CD14-positive monocyte (primary cell): ENCODE results near the gene CHI3L1. TPM values are rescaled to one million over a fixed set of nuclear protein-coding genes. Genes with fewer than 3 reads are reported as not detected.

Experiments used
- DNase-seq, 3 donors: peaks; one replicate each; pipeline ENCODE4 v3.0.0-alpha.2; 2011 to 2022
- H2AFZ ChIP-seq: 2 replicates; pipeline ENCODE4 v1.6.0; 2012; ENCODE audit warnings: mild to moderate bottlenecking, low read depth, low read length, inconsistent platforms; ENCODE audit not compliant: insufficient read depth, poor library complexity, severe bottlenecking
- H3K27ac ChIP-seq, 2 donors: 1 replicate in 1 of 2; 2 replicates in 1 of 2; pipeline ENCODE4 v1.5.1; 2012 to 2013; ENCODE audit warnings: low read length in 2 of 2, control low read depth in 1 of 2, inconsistent platforms in 1 of 2, low read depth in 1 of 2, mild to moderate bottlenecking in 1 of 2
- H3K27me3 ChIP-seq, 2 donors: one replicate each; pipeline versions ENCODE4 v1.6.0 to v1.6.1; 2011 to 2013; ENCODE audit warnings: low read length in 2 of 2; ENCODE audit not compliant: control insufficient read depth in 2 of 2, insufficient read depth in 2 of 2
- H3K36me3 ChIP-seq, 2 donors: replicated peaks in 1 of 2; 1 replicate in 1 of 2; 2 replicates in 1 of 2; pipeline versions ENCODE4 v1.5.1 to v1.6.1; 2012 to 2013; ENCODE audit warnings: low read length in 2 of 2, control low read depth in 1 of 2, inconsistent platforms in 1 of 2, mild to moderate bottlenecking in 1 of 2; ENCODE audit not compliant: insufficient read depth in 2 of 2, control insufficient read depth in 1 of 2
- H3K4me1 ChIP-seq, 2 donors: 1 replicate in 1 of 2; 2 replicates in 1 of 2; pipeline versions ENCODE4 v1.5.1 to v1.6.1; 2012 to 2013; ENCODE audit warnings: low read length in 2 of 2, control low read depth in 1 of 2, inconsistent platforms in 1 of 2, mild to moderate bottlenecking in 1 of 2, moderate library complexity in 1 of 2; ENCODE audit not compliant: insufficient read depth in 2 of 2, control insufficient read depth in 1 of 2
- H3K4me2 ChIP-seq: replicated peaks from 2 replicates; pipeline ENCODE3; 2012; ENCODE audit warnings: low read length, moderate library complexity, mild to moderate bottlenecking; ENCODE audit not compliant: poor library complexity, severe bottlenecking; ENCODE audit errors: extremely low read depth
- H3K4me3 ChIP-seq, 3 experiments: fragments of 200-600 bp in 1 of 3; sonication (generic) in 1 of 3; replicated peaks in 1 of 3; 1 replicate in 2 of 3; 2 replicates in 1 of 3; pipeline ENCODE4 v1.5.1; 2011 to 2013; ENCODE audit warnings: low read length in 3 of 3, mild to moderate bottlenecking in 3 of 3, control low read depth in 2 of 3, low read depth in 2 of 3, inconsistent platforms in 1 of 3, moderate library complexity in 1 of 3
- H3K79me2 ChIP-seq: 2 replicates; pipeline ENCODE4 v1.6.0; 2012; ENCODE audit warnings: mild to moderate bottlenecking, control low read depth, inconsistent platforms, low read length, moderate library complexity; ENCODE audit not compliant: insufficient read depth
- H3K9ac ChIP-seq: 2 replicates; pipeline ENCODE4 v1.6.0; 2017; ENCODE audit warnings: low read length, mild to moderate bottlenecking; ENCODE audit not compliant: insufficient read depth, poor library complexity, severe bottlenecking
- H3K9me3 ChIP-seq, 2 donors: replicated peaks in 1 of 2; 1 replicate in 1 of 2; 2 replicates in 1 of 2; pipeline versions ENCODE4 v1.5.1 to v1.6.1; 2012 to 2013; ENCODE audit warnings: low read length in 2 of 2, control low read depth in 1 of 2; ENCODE audit not compliant: control insufficient read depth in 1 of 2, insufficient read depth in 1 of 2
- H4K20me1 ChIP-seq: 2 replicates; pipeline ENCODE4 v1.6.0; 2012; ENCODE audit warnings: mild to moderate bottlenecking, low read length, control low read depth, moderate library complexity; ENCODE audit not compliant: insufficient read depth
- H3K27ac Mint-ChIP-seq, 7 donors: one replicate each; pipeline ENCODE4 v1.8.0; 2020; ENCODE audit warnings: mild to moderate bottlenecking in 7 of 7, mixed read lengths in 7 of 7, moderate library complexity in 6 of 7, inconsistent platforms in 2 of 7
- H3K27me3 Mint-ChIP-seq, 3 donors: one replicate each; pipeline ENCODE4 v1.8.0; 2021 to 2022; ENCODE audit warnings: low read depth in 3 of 3, mild to moderate bottlenecking in 3 of 3, mixed read lengths in 3 of 3, moderate library complexity in 3 of 3, inconsistent platforms in 1 of 3
- H3K36me3 Mint-ChIP-seq, 2 donors: one replicate each; pipeline ENCODE4 v1.8.0; 2020; ENCODE audit warnings: mixed read lengths in 2 of 2, inconsistent platforms in 1 of 2, mild to moderate bottlenecking in 1 of 2
- H3K4me1 Mint-ChIP-seq: one replicate; pipeline ENCODE4 v1.8.0; 2020; ENCODE audit warnings: mild to moderate bottlenecking, mixed read lengths
- H3K4me3 Mint-ChIP-seq, 2 donors: one replicate each; pipeline ENCODE4 v1.8.0; 2020; ENCODE audit warnings: mild to moderate bottlenecking in 2 of 2, mixed read lengths in 2 of 2, moderate library complexity in 1 of 2
- H3K9me3 Mint-ChIP-seq, 7 donors: one replicate each; pipeline ENCODE4 v1.8.0; 2020 to 2022; ENCODE audit warnings: mixed read lengths in 7 of 7, mild to moderate bottlenecking in 6 of 7, moderate library complexity in 6 of 7, inconsistent platforms in 2 of 7
- CTCF ChIP-seq: fragments of 200-600 bp; IDR thresholded peaks from one replicate; pipeline ENCODE4 v1.8.0; 2022; ENCODE audit warnings: antibody characterized with exemption, mild to moderate bottlenecking
- WGBS: methylation state at CpG from one replicate; pipeline ENCODE4 v1.1.5; 2013; ENCODE audit warnings: missing lambda C conversion rate; ENCODE audit not compliant: insufficient coverage; 5-methylcytosine and 5-hydroxymethylcytosine counted together
- intact Hi-C, 2 donors: fragments of 100-400 bp; cut with micrococcal nuclease; formaldehyde crosslinking; loops; one replicate each; pipeline versions ENCODE4 v1.15.0 to v1.15.1; 2023
- polyA plus RNA-seq, 3 donors: library from polyadenylated mRNA; depleted of rRNA in 1 of 3; unstranded in 2 of 3; stranded (reverse) in 1 of 3; fragments of 300-500 nt in 2 of 3; fragments of >200 nt in 1 of 3; fragmentation: Illumina TruSeq in 2 of 3; gene quantifications; 1 replicate in 2 of 3; 2 replicates in 1 of 3; pipeline ENCODE4 v1.2.3, GENCODE V29; 2012 to 2021

The CHI3L1 gene
- polyA plus RNA-seq, 3 donors, result 0.37 to 0.44 (median 0.43) TPM

- peaks cover 0 to 10% (median 2%) of the 10 kb centered on the region in 7 donors for H3K9me3 Mint-ChIP-seq
Measured at GRCh38 chr1:203129501-203130231, 56.8 kb downstream of the CHI3L1 start.

More at GRCh38 chr1:203129501-203130231, 56.8 kb downstream of the CHI3L1 start:
- Histone ChIP-seq H3K27ac (no peak overlapping the region), H3K4me3 (no peak overlapping the region), H3K27me3 (peaks cover 26 to 52% of the 10 kb centered on the region in 2 donors), H3K4me1 (peaks cover 64 to 66% of the 10 kb centered on the region in 2 donors), H4K20me1 (no peaks in the 10 kb centered on the region), H3K9ac (no peak overlapping the region), H3K79me2 (no peaks in the 10 kb centered on the region), H3K4me2 (peak overlapping the region; percentile 12), H3K9me3 (peaks cover 0 to 9% of the 10 kb centered on the region in 2 donors), H2AFZ (no peak overlapping the region), H3K36me3 (no peaks in the 10 kb centered on the region)
- H3K27me3 Mint-ChIP-seq, result peaks cover 47 to 75% (median 69%) of the 10 kb centered on the region in 3 donors
- peak in 2 of 3 donors; percentile 21 to 34 for DNase-seq
- 79% methylated on average over 2 of the region's 7 CpGs for WGBS
- peak overlapping the region in 1 of 2 donors; percentile 87 for H3K4me3 Mint-ChIP-seq
- intact Hi-C loops, result loop anchor here (5.0 to 10.0 kb wide), 2 partner anchors 48 to 85 kb away; partner anchors contain the start of gene MYBPH (in 1 of the 2)
- H3K4me1 Mint-ChIP-seq, result peaks cover 62% of the 10 kb centered on the region
- TF ChIP-seq CTCF, result no peak
- H3K36me3 Mint-ChIP-seq, result peaks cover 0 to 7% of the 10 kb centered on the region in 2 donors
- peak overlapping the region in 1 of 7 donors; percentile 62 for H3K27ac Mint-ChIP-seq

Other genes with a start within 250 kb of the CHI3L1 start
- 100 to 1,000 TPM; 140 to 216 (median 197) TPM for gene ADIPOR1, start 228.4 kb downstream of the CHI3L1 start, polyA plus RNA-seq
- 10 to 100 TPM; 49.7 to 70.5 (median 65.0) TPM for gene CYB5R1, start 219.4 kb downstream of the CHI3L1 start, polyA plus RNA-seq
- gene TMEM183A, start 179.3 kb downstream of the CHI3L1 start, polyA plus RNA-seq, result 10 to 100 TPM; 60.5 to 84.9 (median 70.0) TPM
- 1 to 10 TPM in 1 of 3 donors, under 1 TPM in 2; 0.52 to 1.0 (median 0.97) TPM for gene PPFIA4, start 160.2 kb downstream of the CHI3L1 start, polyA plus RNA-seq
- gene MYOG, start 100.7 kb downstream of the CHI3L1 start, polyA plus RNA-seq, result not detected
- 1 to 10 TPM in 1 of 3 donors, under 1 TPM in 1, not detected in 1; 0.13 to 1.1 TPM for gene ADORA1, start 59.0 kb downstream of the CHI3L1 start, polyA plus RNA-seq
- gene MYBPH, start 10.9 kb downstream of the CHI3L1 start, polyA plus RNA-seq, result under 1 TPM; 0.04 to 0.52 (median 0.16) TPM
- gene CHIT1, start 43.0 kb upstream of the CHI3L1 start, polyA plus RNA-seq, result under 1 TPM in 2 of 3 donors, not detected in 1; 0.08 to 0.51 TPM
- gene BTG2, start 118.8 kb upstream of the CHI3L1 start, polyA plus RNA-seq, result 100 to 1,000 TPM; 293 to 539 (median 483) TPM
- not detected for gene FMOD, start 164.4 kb upstream of the CHI3L1 start, polyA plus RNA-seq